ENCODE measurements around the gene C15orf40. TPM values are rescaled to one million over a fixed set of nuclear protein-coding genes. Genes with fewer than 3 reads are reported as not detected.

Gene C15orf40
- total RNA-seq, 2 experiments from 2014 or later = 21.8 to 26.3 TPM

DNA sequence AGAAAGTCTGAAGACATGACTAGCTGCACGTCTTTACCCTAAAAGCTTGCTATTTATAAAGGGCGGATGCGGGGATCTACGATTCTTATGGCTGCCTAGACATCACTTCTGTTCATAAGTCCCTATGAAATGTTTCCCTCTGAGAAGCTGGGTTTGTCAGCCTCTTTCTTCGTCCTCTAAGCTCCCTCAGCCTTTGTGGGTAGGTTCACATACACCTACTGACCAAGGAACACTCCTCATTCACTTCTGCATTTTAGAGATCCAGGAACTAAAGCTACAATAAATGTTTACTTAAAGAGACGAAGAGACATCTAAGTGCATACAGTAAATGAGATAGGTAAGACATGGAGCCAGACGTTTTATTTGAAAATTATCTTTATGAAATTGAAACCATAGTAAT, 42.1 kb downstream of the C15orf40 start:
- no peak for DNase-seq
- ChIA-PET CTCF (interaction anchor here (0.6 kb wide), 1 partner anchor 1700 kb away, joined by 3 read pairs; no protein-coding TSS in a partner anchor), POLR2A (no interaction called here)
- Mint-ChIP-seq H3K27ac (no peak overlapping the region), H3K36me3 (no peaks in the 10 kb centered on the region), H3K9me3 (no peaks in the 10 kb centered on the region), H3K4me3 (no peak overlapping the region), H3K4me1 (ENCODE audit: low read depth) (peaks cover 5% of the 10 kb centered on the region), H3K27me3 (no peaks in the 10 kb centered on the region)
- intact Hi-C loops (cut with micrococcal nuclease) = no loop called here

DNA sequence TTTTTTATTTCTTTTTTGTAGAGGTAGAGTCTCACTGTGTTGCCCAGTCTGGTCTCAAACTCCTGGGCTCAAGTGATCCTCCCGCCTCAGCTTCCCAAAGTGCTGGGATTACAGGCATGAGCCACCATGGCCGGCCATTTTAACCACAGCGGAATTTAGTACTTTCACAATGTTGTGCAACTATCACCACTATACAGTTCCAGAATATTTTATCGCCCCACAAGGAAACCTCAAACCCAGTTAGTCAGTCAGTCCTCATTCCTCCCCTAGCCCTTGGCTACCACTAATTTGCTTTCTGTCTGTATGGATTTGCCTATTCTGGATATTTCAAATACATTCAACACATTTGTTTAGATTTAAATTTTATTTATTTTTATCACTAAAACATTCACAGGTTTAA, 43.4 kb downstream of the C15orf40 start:
- H3K4me3 Mint-ChIP-seq = no peak overlapping the region
- intact Hi-C loops (cut with micrococcal nuclease) = no loop called here
- H3K4me1 Mint-ChIP-seq (ENCODE audit: low read depth) = peaks cover 5% of the 10 kb centered on the region
- no peaks in the 10 kb centered on the region for H3K27me3 Mint-ChIP-seq
- ChIA-PET CTCF (interaction anchor here (0.5 to 0.9 kb wide), 2 partner anchors 8 to 155 kb away, joined by 3 to 5 read pairs; no protein-coding TSS in a partner anchor), POLR2A (no interaction called here)
- H3K27ac Mint-ChIP-seq = no peak overlapping the region
- DNase-seq = no peak
- H3K36me3 Mint-ChIP-seq = no peaks in the 10 kb centered on the region
- H3K9me3 Mint-ChIP-seq = no peaks in the 10 kb centered on the region

DNA sequence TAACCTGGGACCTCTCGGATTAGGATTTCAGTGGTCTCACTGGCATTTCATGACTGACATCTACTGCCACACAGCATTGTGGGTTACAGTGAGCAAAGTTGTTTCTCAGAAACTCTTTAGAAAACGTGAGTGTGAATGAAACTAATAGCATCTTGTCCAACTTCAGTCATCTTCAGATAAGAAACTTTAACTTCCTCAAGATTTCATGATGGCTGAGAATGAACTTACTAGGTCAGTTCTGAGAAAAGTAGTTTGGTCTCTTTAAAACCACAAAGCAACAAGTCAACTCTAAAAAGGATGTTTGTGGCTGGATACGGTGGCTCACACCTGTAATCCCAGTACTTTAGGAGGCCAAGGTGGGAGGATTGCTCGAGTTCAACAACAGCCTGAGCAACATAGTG, 44.8 kb downstream of the C15orf40 start:
- Mint-ChIP-seq H3K27me3 (no peaks in the 10 kb centered on the region), H3K9me3 (no peaks in the 10 kb centered on the region), H3K4me1 (ENCODE audit: low read depth) (peaks cover 5% of the 10 kb centered on the region), H3K36me3 (no peaks in the 10 kb centered on the region), H3K27ac (no peak overlapping the region), H3K4me3 (no peak overlapping the region)
- ChIA-PET POLR2A (no interaction called here), CTCF (interaction anchor here (1.1 kb wide), 1 partner anchor 116 kb away, joined by 3 read pairs; no protein-coding TSS in a partner anchor)
- intact Hi-C loops (cut with micrococcal nuclease) = loop anchor here (1.0 kb wide), 1 partner anchor 16 kb away; no protein-coding TSS in a partner anchor
- DNase-seq = peak; percentile 61

DNA sequence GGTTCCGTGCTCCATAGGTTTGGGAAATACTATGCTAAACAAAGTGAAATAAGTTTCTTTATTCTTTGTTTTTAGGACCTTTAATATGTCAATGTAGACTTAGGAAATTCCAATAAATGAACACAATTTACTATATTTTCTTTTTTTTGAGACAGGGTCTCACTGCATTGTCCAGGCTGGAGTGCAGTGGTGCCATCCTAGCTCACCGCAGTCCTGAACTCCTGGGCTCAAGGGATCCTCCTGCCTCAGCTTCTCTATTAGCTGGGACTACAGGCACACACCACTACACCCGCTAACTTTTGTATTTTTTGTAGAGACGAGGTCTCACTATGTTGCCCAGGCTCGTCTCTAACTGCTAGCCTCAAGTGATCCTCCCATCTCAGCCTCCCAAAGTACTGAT, 46.5 kb downstream of the C15orf40 start:
- H3K36me3 Mint-ChIP-seq = no peaks in the 10 kb centered on the region
- POLR2A ChIA-PET = no interaction called here
- peaks cover 5% of the 10 kb centered on the region for H3K4me1 Mint-ChIP-seq (ENCODE audit: low read depth)
- no peak for DNase-seq
- no peaks in the 10 kb centered on the region for H3K9me3 Mint-ChIP-seq
- no peak overlapping the region for H3K27ac Mint-ChIP-seq
- H3K27me3 Mint-ChIP-seq = no peaks in the 10 kb centered on the region
- CTCF ChIA-PET = no interaction called here
- intact Hi-C loops (cut with micrococcal nuclease) = no loop called here
- H3K4me3 Mint-ChIP-seq = no peak overlapping the region

DNA sequence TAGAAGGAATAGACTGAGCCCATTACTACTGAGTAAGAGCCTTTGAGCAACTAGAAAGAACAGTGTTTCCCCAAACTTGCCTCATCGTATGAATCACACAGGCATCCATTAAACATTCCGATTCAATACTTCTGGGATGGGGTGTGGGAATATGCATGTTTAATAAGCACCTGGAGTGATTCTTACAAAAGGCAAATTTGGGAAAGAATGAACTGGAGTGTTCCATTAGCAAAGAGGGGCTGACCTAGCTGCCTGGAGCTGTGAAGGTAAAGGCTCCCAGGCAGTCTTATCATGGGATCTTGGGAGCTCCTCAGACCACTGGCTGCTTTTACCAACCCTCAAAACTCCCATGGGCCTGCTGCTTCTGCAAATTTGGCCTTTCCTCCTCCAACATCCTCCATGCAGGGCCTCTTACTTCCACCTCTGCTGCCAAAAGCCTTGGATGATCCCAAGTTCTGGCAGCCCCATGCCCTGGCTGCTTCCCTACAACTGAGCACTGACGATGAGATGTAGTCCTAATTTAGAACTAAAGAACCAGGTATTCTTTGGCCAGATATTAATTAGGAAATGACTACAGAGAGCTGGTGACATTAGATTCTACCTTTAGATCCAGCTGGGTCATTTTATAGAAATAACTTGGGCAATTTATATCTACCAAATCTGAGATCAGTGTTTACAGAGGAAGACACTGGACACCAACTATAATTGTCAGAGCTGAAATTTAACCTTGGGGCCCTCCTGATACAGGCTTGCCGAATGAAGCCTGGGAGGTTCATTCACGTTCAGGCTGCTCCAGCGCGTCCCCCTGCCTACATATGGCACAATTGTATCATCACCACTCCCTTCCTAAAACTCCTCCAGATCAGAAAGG, 47.7 kb downstream of the C15orf40 start:
- CTCF ChIA-PET = no interaction called here
- H3K36me3 Mint-ChIP-seq = no peaks in the 10 kb centered on the region
- H3K4me1 Mint-ChIP-seq (ENCODE audit: low read depth) = peaks cover 5% of the 10 kb centered on the region
- H3K4me3 Mint-ChIP-seq = no peak overlapping the region
- no peak for DNase-seq
- POLR2A ChIA-PET = no interaction called here
- H3K27ac Mint-ChIP-seq = no peak overlapping the region
- intact Hi-C loops (cut with micrococcal nuclease) = no loop called here
- no peaks in the 10 kb centered on the region for H3K9me3 Mint-ChIP-seq
- H3K27me3 Mint-ChIP-seq = no peaks in the 10 kb centered on the region

DNA sequence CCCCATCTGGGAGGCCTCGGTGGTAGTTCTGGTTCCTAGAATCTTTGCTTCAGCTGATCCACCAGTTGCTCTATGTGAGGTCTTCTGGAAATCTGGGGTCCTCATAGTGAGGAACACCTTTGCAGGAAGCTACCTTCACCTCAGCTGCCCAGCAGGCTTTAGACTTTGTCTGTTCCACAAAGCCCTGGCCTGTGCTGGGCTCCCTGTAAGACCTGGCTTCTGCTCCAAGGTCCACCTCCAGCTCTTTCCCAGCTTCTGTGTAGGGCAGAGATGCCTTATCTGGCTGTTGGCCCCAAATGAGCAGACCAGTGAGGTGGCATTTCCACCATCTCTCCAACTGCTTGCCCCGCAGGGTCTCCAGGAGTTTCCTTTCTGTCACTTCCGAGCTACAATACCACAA, 50.7 kb downstream of the C15orf40 start:
- no peak overlapping the region for H3K27ac Mint-ChIP-seq
- DNase-seq = no peak
- intact Hi-C loops (cut with micrococcal nuclease) = no loop called here
- no peaks in the 10 kb centered on the region for H3K27me3 Mint-ChIP-seq
- H3K4me3 Mint-ChIP-seq = no peak overlapping the region
- no peaks in the 10 kb centered on the region for H3K9me3 Mint-ChIP-seq
- no peaks in the 10 kb centered on the region for H3K4me1 Mint-ChIP-seq (ENCODE audit: low read depth)
- ChIA-PET POLR2A (no interaction called here), CTCF (interaction anchor here (1.1 kb wide), 1 partner anchor 8 kb away, joined by 3 read pairs; no protein-coding TSS in a partner anchor)
- no peaks in the 10 kb centered on the region for H3K36me3 Mint-ChIP-seq

DNA sequence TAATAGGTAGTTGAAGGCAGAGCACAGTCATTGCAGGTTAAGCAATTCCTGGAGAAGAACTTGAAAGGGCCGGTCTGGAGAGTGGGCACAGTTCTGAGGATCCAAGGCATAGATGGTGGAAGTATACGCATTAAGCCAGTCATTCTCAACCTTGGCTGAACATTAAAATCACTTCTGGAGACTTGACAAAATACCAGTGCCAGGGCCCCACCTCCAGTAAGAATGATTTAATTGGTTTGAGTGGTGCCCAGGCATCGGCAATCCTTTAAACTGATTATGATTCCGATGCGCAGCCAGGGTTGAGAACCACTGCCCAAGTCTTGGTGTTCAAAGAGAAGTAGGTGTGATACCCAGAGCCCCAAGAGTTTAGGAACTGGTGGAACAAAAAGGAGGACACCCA, 52.0 kb downstream of the C15orf40 start:
- H3K36me3 Mint-ChIP-seq = no peaks in the 10 kb centered on the region
- POLR2A ChIA-PET = no interaction called here
- H3K9me3 Mint-ChIP-seq = no peaks in the 10 kb centered on the region
- no peak overlapping the region for H3K4me3 Mint-ChIP-seq
- intact Hi-C loops (cut with micrococcal nuclease) = no loop called here
- no peak overlapping the region for H3K27ac Mint-ChIP-seq
- no peaks in the 10 kb centered on the region for H3K27me3 Mint-ChIP-seq
- DNase-seq = no peak
- H3K4me1 Mint-ChIP-seq (ENCODE audit: low read depth) = no peaks in the 10 kb centered on the region
- CTCF ChIA-PET = interaction anchor here (1.1 kb wide), 1 partner anchor 9 kb away, joined by 3 read pairs; no protein-coding TSS in a partner anchor

DNA sequence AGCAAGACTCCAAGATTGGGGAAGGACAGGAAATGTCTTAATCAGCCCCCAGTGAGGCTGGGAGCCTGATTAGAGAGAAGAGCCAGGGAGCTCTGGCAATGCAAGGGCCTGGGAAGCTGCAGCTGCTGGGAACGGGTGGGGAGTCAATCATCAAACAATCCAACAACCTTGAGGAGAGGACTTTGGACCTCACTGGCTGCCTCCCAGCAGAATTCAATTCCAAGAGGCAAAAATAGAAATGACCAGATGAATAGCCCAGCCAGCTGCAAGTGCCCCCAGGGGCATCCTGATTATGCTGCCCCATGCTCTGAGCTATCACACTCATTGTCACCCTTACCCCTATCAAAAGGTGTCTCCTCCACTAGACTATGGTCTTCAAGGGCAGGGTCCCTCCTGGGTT, 52.8 kb downstream of the C15orf40 start:
- H3K27me3 Mint-ChIP-seq = no peaks in the 10 kb centered on the region
- CTCF ChIA-PET = no interaction called here
- H3K9me3 Mint-ChIP-seq = no peaks in the 10 kb centered on the region

DNA sequence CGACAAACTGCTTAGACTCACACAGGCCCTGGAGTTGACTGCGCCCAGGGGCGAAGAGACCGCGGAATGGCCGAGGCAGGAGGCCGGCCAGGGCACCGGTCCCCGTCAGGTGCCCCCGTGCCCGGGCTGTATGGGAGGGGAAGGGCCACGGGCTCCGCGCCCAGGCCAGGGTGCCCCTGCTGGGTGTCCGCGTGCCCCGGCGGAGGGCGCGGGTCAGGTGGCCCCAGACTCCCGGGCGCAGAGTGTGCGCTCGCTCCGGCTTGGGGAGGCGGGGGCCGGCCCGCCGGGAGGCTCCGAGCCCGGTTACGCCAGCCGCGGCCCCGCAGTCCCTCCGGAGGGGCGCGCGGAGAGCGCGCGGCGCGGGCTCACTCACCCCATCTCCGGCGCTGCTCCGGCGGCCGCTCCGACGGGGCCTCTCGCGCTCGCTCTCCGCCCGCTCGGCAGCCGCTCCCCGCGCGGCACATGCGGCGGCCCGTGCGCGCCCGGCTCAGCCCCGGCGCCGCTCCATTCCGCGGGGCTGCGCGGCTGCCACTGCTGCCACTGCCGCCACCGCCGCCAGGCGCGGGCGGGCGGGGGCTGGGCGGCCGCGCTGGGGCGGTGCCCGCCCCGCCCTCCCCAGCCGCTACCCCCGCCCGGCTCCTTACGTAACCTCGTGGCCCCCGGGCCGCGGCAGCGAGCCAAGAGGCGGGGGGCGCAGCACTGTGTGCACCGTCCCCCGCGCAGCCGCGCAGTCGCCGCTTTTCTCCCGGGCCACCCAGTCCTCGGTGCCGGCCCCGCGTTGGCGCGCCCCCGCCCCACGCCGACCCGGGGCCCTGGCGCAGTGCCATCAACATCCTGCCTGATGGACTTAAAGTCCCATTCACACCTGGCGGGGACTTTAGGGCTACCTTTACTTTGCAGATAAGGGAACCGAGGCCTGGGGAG, 59.0 kb downstream of the C15orf40 start, which contains the start of gene HOMER2:
HOMER2 (minus strand) TSS at position 563 of the 924 bp plus-strand sequence; CDS start at position 378, 185 bp downstream.
- no peaks in the 10 kb centered on the region for H3K4me1 Mint-ChIP-seq (ENCODE audit: low read depth)
- peak within 1 kb of the TSS; percentile 73 for H3K4me3 Mint-ChIP-seq
- intact Hi-C loops (cut with micrococcal nuclease) = loop anchor here (5.0 kb wide), 1 partner anchor 120 kb away; no protein-coding TSS in a partner anchor
- POLR2A ChIA-PET = no interaction called here
- H3K36me3 Mint-ChIP-seq = no peaks in the 10 kb centered on the region
- CTCF ChIA-PET = interaction anchor here (1.5 kb wide), 1 partner anchor 33 kb away, joined by 3 read pairs; the partner anchor contains the start of gene RAMAC
- H3K9me3 Mint-ChIP-seq = no peaks in the 10 kb centered on the region
- DNase-seq = peak; percentile 16
- no peak within 1 kb of the TSS for H3K27ac Mint-ChIP-seq
- peaks cover 8% of the 10 kb centered on the region for H3K27me3 Mint-ChIP-seq

More for the DNA sequence above, 52.8 kb downstream of the C15orf40 start:
- intact Hi-C loops (cut with micrococcal nuclease) = no loop called here
- H3K4me3 Mint-ChIP-seq = no peak overlapping the region
- POLR2A ChIA-PET = no interaction called here
- H3K4me1 Mint-ChIP-seq (ENCODE audit: low read depth) = no peaks in the 10 kb centered on the region
- no peak for DNase-seq
- no peaks in the 10 kb centered on the region for H3K36me3 Mint-ChIP-seq
- H3K27ac Mint-ChIP-seq = no peak overlapping the region

GRCh38 chr15:82951472-82952157, 59.8 kb downstream of the C15orf40 start:
- intact Hi-C loops (cut with micrococcal nuclease) = loop anchor here (2.0 to 5.0 kb wide), 3 partner anchors 35 to 141 kb away; partner anchors contain the start of gene RAMAC
- no peak overlapping the region for H3K27ac Mint-ChIP-seq
- peak overlapping the region; percentile 73 for H3K4me3 Mint-ChIP-seq
- no peaks in the 10 kb centered on the region for H3K9me3 Mint-ChIP-seq
- H3K36me3 Mint-ChIP-seq = no peaks in the 10 kb centered on the region
- DNase-seq = no peak
- CTCF ChIA-PET = interaction anchor here (1.5 kb wide), 1 partner anchor 34 kb away, joined by 3 read pairs; the partner anchor contains the start of gene RAMAC
- peaks cover 15% of the 10 kb centered on the region for H3K27me3 Mint-ChIP-seq
- POLR2A ChIA-PET = no interaction called here
- H3K4me1 Mint-ChIP-seq (ENCODE audit: low read depth) = no peaks in the 10 kb centered on the region

GRCh38 chr15:82950746-82951370, 60.6 kb downstream of the C15orf40 start:
- H3K4me1 Mint-ChIP-seq (ENCODE audit: low read depth) = no peaks in the 10 kb centered on the region
- intact Hi-C loops (cut with micrococcal nuclease) = loop anchor here (1.0 to 5.0 kb wide), 4 partner anchors 15 to 140 kb away; partner anchors contain the start of gene RAMAC
- ChIA-PET POLR2A (no interaction called here), CTCF (interaction anchor here (1.5 kb wide), 1 partner anchor 35 kb away, joined by 3 read pairs; the partner anchor contains the start of gene RAMAC)
- no peaks in the 10 kb centered on the region for H3K36me3 Mint-ChIP-seq
- H3K4me3 Mint-ChIP-seq = no peak overlapping the region
- H3K27me3 Mint-ChIP-seq = peaks cover 19% of the 10 kb centered on the region
- no peaks in the 10 kb centered on the region for H3K9me3 Mint-ChIP-seq
- no peak overlapping the region for H3K27ac Mint-ChIP-seq
- peak; percentile 45 for DNase-seq
